ENCODE data around the gene SLCO2B1. TPM values are rescaled to one million over a fixed set of nuclear protein-coding genes. Genes with fewer than 3 reads are reported as not detected.

SLCO2B1 gene
- total RNA-seq, 3 donors from 2014 or later (not counting 1 experiment from before 2014, with no cell fraction given): not detected

DNA sequence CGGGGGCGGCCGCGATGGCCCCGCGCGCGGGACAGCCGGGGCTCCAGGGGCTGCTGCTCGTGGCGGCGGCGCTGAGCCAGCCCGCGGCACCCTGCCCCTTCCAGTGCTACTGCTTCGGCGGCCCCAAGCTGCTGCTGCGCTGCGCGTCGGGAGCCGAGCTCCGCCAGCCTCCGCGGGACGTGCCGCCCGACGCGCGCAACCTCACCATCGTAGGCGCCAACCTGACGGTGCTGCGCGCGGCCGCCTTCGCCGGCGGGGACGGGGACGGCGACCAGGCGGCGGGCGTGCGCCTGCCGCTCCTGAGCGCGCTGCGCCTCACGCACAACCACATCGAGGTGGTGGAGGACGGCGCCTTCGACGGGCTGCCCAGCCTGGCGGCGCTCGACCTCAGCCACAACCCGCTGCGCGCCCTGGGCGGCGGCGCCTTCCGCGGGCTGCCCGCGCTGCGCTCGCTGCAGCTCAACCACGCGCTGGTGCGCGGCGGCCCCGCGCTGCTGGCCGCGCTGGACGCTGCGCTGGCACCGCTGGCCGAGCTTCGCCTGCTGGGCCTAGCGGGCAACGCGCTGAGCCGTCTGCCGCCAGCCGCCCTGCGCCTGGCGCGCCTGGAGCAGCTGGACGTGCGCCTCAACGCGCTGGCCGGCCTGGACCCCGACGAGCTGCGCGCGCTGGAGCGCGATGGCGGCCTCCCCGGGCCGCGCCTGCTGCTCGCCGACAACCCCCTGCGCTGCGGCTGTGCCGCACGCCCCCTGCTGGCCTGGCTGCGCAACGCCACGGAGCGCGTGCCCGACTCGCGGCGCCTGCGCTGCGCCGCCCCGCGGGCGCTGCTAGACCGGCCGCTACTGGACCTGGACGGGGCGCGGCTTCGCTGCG, 90.4 kb downstream of the SLCO2B1 start:
- DNase-seq: peak; percentile 90 to 93
- Histone ChIP-seq H3K9me3 (ENCODE audit: control insufficient read depth, insufficient read depth, low read length) (no peaks in the 10 kb centered on the region), H3K27ac (ENCODE audit: low read length) (no peak overlapping the region), H3K4me3 (ENCODE audit: low read length) (no peak overlapping the region), H3K36me3 (ENCODE audit: control insufficient read depth, insufficient read depth, low read length) (no peaks in the 10 kb centered on the region), H3K4me1 (ENCODE audit: control insufficient read depth, insufficient read depth, low read length) (peaks cover 15% of the 10 kb centered on the region), H3K27me3 (ENCODE audit: control insufficient read depth, insufficient read depth, low read length) (peaks cover 18% of the 10 kb centered on the region)
- H3K27me3 Mint-ChIP-seq (ENCODE audit: low read depth in 2 of 2): peaks cover 30 to 47% of the 10 kb centered on the region in 2 donors
- H3K36me3 Mint-ChIP-seq: no peaks in the 10 kb centered on the region
- ATAC-seq: peak; percentile 94 to 97 (median 94)
- 1% methylated on average over 140 of the region's 140 CpGs for WGBS (ENCODE audit: insufficient coverage)
- H3K27ac Mint-ChIP-seq: peak overlapping the region in 1 of 2 donors; percentile 29
- H3K4me3 Mint-ChIP-seq: peak overlapping the region; percentile 80
- TF ChIP-seq CTCF (IDR thresholded peaks at IDR 0.05): peak; percentile 87
- peaks cover 0 to 9% of the 10 kb centered on the region in 2 donors for H3K4me1 Mint-ChIP-seq
- intact Hi-C loops (cut with micrococcal nuclease): no loop called here
- no peaks in the 10 kb centered on the region for H3K9me3 Mint-ChIP-seq

DNA sequence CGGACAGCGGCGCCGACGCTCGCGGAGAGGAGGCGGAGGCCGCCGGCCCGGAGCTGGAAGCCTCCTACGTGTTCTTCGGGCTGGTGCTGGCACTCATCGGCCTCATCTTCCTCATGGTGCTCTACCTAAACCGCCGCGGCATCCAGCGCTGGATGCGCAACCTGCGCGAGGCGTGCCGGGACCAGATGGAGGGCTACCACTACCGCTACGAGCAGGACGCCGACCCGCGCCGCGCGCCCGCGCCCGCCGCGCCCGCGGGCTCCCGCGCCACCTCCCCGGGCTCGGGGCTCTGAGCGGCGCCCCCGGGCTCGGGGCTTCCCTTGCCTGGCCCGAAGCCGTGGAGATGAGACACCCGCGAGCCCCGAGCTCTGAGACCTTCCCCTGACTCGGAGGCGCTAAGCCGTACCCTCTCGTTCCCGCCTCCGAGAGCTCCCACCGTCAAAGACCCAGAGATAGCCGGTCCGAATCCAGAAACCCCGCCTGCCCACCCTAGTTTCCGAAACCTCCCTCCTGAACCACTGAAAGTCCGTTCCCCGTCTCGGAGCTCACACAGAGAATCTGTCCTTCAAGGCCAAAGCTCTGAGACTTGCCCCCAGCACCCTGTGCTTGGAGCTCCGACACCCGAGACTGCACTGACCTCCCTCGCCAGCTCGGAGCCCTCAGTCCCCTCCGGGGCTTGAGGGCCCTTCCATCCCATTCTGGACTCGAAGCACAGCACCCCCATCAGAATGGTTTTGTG, 91.2 kb downstream of the SLCO2B1 start:
- Histone ChIP-seq H3K9me3 (ENCODE audit: control insufficient read depth, insufficient read depth, low read length) (no peaks in the 10 kb centered on the region), H3K27ac (ENCODE audit: low read length) (no peak overlapping the region), H3K4me1 (ENCODE audit: control insufficient read depth, insufficient read depth, low read length) (peaks cover 15% of the 10 kb centered on the region), H3K27me3 (ENCODE audit: control insufficient read depth, insufficient read depth, low read length) (peaks cover 18% of the 10 kb centered on the region), H3K4me3 (ENCODE audit: low read length) (no peak overlapping the region), H3K36me3 (ENCODE audit: control insufficient read depth, insufficient read depth, low read length) (no peaks in the 10 kb centered on the region)
- no peak for TF ChIP-seq CTCF (IDR thresholded peaks at IDR 0.05)
- 9% methylated on average over 72 of the region's 72 CpGs for WGBS (ENCODE audit: insufficient coverage)
- DNase-seq (no peak), ATAC-seq (peak; percentile 28 to 35 (median 30))
- H3K27ac Mint-ChIP-seq: peak overlapping the region in 1 of 2 donors; percentile 29
- H3K27me3 Mint-ChIP-seq (ENCODE audit: low read depth in 2 of 2): peaks cover 25 to 44% of the 10 kb centered on the region in 2 donors
- intact Hi-C loops (cut with micrococcal nuclease): no loop called here
- no peaks in the 10 kb centered on the region for H3K36me3 Mint-ChIP-seq
- no peaks in the 10 kb centered on the region for H3K9me3 Mint-ChIP-seq
- peaks cover 0 to 9% of the 10 kb centered on the region in 2 donors for H3K4me1 Mint-ChIP-seq
- H3K4me3 Mint-ChIP-seq: peak overlapping the region; percentile 80

DNA sequence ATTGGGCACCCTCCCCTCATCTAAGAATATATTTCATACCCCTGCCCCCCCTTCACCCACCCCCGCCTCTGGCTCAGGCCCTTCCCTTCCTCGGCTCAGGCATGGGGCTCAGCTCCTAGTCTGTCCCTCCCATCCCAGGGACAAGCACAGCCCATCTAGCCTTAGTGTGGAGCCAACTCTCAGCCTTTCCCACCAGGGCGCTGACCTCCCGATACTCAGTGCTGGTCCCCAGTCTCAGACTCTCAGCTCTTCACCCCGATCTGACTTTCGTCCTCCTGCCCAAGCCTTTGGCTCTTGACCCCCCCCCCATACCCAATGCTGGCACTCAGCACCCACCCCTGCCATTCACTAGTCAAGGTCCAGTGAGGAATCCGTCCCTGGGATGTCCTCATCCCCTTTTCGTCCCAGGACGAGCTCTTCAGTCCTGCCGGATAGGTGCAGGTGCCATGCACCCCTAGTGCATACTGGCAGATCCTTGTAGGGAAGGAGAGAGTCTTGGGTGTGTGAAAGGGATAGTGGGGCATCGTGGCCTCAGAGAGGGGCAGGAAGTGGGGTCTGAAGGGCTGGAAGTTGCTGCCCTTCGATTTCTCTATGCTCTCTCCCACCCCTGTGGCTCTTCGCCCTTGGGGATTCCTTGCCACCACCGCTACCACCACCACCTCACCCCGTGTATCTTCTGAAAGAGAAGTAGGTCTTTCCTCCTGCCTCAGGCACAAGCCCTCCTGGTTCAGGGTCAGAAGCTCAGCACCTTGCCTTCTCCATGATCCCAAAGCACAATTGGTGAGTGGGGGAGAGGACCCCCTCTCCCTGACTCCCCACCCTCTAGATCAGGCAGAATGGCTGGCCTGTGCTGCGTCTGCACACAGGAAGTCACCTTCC, 92.1 kb downstream of the SLCO2B1 start:
- no peaks in the 10 kb centered on the region for H3K36me3 Mint-ChIP-seq
- H3K4me1 Mint-ChIP-seq: peaks cover 0 to 9% of the 10 kb centered on the region in 2 donors
- H3K4me3 Mint-ChIP-seq: peak overlapping the region; percentile 77
- Histone ChIP-seq H3K4me1 (ENCODE audit: control insufficient read depth, insufficient read depth, low read length) (peaks cover 15% of the 10 kb centered on the region), H3K27me3 (ENCODE audit: control insufficient read depth, insufficient read depth, low read length) (peaks cover 18% of the 10 kb centered on the region), H3K27ac (ENCODE audit: low read length) (no peak overlapping the region), H3K9me3 (ENCODE audit: control insufficient read depth, insufficient read depth, low read length) (no peaks in the 10 kb centered on the region), H3K36me3 (ENCODE audit: control insufficient read depth, insufficient read depth, low read length) (no peaks in the 10 kb centered on the region), H3K4me3 (ENCODE audit: low read length) (no peak overlapping the region)
- DNase-seq (no peak), ATAC-seq (no peak)
- H3K27ac Mint-ChIP-seq: peak overlapping the region in 1 of 2 donors; percentile 29
- H3K27me3 Mint-ChIP-seq (ENCODE audit: low read depth in 2 of 2): peaks cover 17 to 39% of the 10 kb centered on the region in 2 donors
- H3K9me3 Mint-ChIP-seq: no peaks in the 10 kb centered on the region
- WGBS (ENCODE audit: insufficient coverage): 77% methylated on average over 16 of the region's 16 CpGs
- TF ChIP-seq CTCF (IDR thresholded peaks at IDR 0.05): no peak
- intact Hi-C loops (cut with micrococcal nuclease): no loop called here

Data from natural killer cell (primary cell).